SHP77 treated with DMSO at 0.1 percent for 48 hours (cell line): ENCODE data around the gene SYT2.

Source experiments
- DNase-seq: peaks from one replicate; lab custom pipeline; 2025; lab: John Stamatoyannopoulos, UW

The SYT2 gene

GRCh38 chr1:202704601-202705000 lies 5.7 kb downstream of the SYT2 start:
- no peak for DNase-seq

DNA sequence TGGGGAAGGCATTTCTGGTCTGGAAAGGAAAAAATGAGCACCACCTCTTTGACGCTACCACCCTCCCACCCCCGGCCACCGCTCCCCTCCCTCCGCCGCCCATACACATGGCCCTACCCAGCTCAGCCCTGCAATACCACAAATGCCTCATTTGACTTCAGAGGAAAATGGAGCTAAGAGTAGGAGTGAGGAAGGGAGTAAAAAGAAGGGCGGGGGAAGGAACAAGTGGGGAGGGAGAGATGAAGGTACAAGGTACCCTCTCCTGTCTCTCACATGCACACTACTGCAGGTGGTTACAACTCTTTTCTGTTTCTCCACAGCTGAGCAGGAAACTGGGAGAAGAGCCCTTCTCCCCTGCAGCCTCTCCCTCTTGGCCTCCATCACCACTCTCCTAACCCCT lies 7.1 kb downstream of the SYT2 start:
- DNase-seq = no peak

DNA sequence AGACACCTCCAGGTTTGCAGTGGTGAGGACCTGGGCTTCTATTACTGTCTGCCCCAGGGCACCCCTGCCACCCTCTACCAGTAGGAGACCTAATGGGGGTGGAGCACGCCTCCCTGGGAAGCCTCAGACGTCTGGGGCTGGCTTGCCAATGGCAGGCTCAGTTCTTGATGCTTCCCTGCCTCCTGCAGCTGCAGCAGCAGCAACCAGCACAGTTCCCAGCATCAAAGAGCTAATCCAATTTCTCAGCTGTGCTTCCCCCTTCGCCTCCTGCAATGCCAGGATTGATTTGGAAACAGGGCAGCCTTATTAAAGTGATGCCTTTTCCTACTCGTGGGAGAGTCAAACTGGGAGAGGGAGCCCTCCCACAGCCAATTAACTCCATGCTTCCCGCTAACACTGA lies 8.2 kb downstream of the SYT2 start:
- no peak for DNase-seq

DNA sequence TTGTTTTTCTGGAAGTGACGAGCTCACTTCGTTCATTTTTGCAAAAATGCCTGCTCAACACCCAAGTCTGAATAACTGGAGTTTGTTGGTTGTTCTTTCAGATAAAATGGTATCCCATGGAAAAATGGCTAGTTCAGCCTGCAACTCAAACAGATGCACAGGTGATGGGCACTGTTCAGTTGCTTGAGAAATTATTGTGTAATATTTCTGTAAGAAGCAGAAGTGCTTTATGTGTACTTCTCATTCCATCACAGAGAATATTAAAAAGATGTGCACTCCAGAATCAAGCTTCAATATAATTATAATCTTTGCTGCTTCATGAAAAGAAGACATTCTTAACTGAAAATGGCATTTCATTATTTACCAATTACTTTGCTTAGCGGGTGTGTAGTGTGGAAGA lies 9.1 kb downstream of the SYT2 start:
- no peak for DNase-seq

GRCh38 chr1:202700061-202700460 lies 10.2 kb downstream of the SYT2 start:
- no peak for DNase-seq

- DNase-seq = no peak
Measured at GRCh38 chr1:202698276-202698675, 12.0 kb downstream of the SYT2 start.

GRCh38 chr1:202697038-202697437 lies 13.2 kb downstream of the SYT2 start:
- DNase-seq = no peak

- DNase-seq = peak; percentile 52
Measured at GRCh38 chr1:202694314-202694713, 15.9 kb downstream of the SYT2 start.

DNA sequence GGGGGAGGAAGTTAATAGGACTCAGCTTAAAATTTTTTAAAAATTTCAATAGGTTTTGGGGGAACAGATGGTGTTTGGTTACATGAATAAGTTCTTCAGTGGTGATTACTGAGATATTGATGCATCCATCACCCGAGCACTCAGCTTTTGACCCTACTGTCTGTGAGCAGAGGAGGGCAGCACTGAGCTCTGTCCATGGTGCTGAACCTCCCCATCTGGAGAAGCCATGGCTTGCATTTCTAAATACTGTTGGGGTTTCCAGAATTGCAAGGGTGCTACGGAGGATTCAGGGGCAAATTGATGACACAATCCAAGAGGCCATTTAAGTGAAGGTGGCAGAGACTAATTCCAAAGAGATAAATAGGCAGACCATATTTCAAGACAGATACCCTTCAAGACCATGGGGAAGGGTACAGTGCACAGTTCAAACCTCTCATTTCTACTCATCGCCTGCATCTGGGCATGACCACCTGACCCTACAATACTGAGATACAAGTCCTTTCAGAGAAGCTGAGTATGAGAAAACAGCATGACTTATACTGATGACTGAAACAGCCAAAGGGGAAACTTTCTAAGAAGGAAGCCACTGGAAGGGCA lies 17.2 kb downstream of the SYT2 start:
- DNase-seq = no peak

DNA sequence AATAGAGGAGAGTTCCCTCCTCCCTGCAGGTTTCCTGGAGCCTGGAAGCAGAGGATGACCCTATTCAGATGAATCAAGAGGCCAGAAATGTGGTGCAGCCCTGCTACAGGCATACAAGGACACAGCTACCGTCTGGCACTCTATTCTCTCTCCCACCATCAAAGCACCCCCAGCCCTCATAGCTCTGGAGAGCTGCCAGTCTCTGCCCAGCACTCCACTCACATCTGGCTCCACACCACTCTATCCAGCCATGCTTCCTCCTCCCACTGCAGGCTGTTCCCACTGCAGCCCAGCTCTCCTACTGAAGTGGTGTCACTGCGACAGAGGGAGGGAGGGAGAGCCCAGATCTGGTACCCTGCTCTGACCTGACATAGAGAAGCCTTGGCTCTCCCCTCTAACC lies 18.4 kb downstream of the SYT2 start:
- no peak for DNase-seq

DNA sequence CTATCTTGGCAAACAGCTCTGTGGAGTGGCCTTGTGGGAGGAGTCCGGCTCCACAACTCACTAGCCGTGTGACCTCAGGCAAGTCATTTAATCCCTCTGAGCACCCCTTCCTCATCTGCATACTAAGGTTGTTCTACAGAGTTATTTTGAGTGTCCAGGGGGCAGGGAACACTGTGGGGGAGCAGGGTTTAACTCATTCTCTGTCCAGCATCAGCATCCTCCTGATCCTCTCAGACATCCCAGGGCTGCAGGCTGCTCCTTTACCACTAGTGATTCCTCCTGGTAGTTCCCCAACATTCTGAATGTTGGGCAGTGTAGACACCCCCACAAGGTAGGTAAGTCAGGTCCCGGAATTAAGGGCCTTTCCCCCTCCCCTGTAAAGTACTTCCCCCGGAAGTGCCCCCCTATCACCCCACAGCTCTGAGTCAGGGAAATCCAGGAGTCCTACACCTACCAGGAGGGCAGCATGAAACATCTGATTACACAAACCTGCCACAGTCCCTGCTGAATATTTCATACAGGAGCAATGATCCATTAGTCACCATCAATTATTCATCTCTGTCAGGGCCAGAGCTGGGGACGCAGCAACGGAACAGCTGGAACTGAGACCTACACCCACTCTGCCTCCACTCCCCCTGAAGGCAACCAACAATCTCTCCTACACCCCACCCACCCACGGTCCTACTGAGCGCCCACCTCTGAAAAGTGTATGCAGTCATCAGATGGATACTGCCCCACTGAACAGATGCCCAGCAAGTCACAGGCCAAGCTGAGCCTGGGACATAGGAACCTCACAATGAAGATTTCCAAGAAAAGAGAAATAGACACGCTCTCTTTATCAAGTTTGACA lies 20.5 kb downstream of the SYT2 start:
- no peak for DNase-seq

- DNase-seq = no peak
Measured at GRCh38 chr1:202689082-202689481, 21.2 kb downstream of the SYT2 start.

GRCh38 chr1:202688401-202688800 lies 21.9 kb downstream of the SYT2 start:
- DNase-seq = no peak

DNA sequence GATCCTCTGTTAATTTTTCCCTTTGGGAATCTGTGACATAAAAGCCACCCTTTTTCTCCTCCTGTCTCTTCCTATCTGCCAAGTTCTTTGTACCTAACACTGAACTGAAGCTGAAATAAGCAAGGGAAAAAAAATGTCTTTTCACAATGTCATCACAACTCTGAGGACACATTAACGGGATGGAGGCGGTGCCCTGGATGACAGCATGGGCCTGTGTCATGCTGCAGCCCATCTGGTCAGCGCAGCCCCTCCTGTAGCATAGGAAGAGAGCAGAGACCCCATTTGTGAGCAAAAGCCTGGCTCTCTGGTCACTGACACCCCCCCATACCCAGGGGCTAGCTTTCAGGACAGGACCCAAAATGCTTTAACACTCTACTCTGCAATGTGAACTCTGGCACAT lies 22.5 kb downstream of the SYT2 start:
- DNase-seq = no peak

GRCh38 chr1:202687370-202687769 lies 22.9 kb downstream of the SYT2 start:
- no peak for DNase-seq

GRCh38 chr1:202685641-202686040 lies 24.6 kb downstream of the SYT2 start:
- DNase-seq = no peak

DNA sequence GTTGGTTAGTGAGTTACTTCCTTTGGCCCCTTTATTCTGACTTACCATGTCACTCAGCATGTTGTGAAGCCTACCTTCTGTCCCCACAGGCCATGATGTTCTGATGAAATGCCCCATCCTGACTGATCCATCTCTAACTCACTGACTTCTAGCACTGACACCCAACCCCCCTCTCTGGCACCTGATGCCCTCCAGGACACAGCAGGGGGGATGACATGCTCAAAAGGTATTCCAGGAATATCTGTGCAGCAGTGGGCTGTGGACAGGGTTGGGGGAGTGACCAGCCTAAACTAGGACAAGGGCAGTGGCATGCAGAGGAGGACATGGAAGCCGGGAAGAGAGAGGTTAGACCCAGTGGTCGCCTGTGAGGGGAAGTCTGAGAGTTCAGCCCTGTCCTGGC lies 25.5 kb downstream of the SYT2 start:
- no peak for DNase-seq

DNA sequence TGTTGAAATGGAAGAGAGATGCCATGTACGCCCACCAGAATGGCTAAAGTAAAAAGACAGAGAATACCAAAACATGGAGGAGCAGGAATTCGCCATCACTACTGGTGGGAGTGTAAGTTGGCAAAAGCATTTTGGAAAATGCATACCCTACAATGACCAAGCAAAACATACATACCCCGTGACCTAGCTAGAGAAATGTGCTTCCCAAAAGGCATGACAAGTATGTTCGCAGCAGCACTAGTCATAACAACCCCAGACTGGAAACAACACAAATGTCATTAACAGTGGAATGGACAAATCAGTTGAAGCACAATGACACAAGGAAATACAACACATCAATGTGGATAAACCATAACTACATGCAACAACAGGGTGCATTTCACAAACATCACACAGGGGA lies 27.2 kb downstream of the SYT2 start:
- no peak for DNase-seq

GRCh38 chr1:202682477-202682876 lies 27.8 kb downstream of the SYT2 start:
- no peak for DNase-seq

DNA sequence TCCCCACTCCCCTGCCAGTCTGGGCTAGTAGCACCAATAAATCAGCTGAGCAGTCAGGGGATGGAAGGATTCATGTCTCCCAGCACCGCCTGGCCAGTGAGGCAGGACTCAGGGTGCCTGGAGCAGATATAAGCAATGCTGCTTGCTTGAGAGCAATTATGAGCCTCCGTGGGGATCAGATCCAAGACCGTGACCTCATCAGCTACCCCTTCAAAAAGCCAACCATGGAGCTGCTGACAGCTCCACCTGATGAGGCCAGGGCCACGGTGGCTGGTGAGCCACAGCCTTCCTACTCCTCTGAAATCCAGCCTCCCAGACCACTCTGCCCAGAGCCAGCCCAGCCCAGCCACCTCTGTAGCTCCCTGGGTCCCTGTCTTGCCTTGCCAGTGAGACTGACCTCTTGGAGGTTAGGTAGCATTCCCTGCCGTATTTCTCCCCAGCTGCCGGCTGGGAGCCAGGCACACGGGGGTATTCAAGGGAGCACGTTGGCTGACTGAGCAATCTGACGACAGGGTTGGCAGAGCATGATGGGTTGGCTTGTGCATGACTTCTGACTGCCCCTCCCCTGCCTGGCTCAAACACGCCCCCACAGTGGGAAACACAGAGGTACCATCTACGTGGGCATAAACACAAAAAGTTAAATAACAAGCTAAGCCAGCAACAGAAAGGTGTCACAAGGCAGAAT lies 28.4 kb downstream of the SYT2 start:
- no peak for DNase-seq

DNA sequence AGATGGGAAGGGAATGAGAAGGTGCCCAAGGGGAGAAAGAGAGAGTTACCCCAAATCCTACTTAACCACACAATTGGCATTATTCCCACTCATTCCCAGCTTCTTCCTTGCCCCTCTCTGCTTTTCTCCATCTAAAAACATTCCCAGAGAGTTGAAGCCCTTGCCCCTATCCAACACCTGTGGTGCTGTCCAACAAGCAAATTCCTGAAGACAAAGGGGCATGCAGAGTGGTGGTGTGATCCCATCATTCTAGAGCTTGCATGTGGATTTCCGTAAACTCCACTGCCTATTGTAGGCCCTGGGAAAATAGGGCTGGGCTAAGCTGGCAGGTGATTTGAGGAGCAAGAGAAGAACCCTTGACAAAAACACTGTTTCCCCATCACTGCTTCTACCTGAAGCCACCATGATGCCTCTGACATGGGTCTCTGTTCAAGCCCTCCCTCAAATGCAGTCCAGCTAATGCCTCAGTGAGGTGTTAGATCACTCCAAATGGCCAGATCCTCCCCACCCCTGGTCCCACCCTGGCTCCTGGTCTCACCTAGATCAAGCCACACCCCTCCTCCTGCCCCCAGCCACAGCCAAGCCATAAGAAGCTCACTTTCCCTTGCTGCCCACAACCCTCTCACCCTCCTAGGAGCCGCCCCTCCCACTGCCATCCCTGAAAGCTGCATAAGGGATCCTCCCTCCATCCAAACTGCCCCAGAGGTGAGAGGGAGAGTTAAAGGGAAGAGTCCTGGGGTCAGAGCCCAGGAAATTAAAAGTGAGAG lies 29.5 kb downstream of the SYT2 start:
- DNase-seq = no peak

DNA sequence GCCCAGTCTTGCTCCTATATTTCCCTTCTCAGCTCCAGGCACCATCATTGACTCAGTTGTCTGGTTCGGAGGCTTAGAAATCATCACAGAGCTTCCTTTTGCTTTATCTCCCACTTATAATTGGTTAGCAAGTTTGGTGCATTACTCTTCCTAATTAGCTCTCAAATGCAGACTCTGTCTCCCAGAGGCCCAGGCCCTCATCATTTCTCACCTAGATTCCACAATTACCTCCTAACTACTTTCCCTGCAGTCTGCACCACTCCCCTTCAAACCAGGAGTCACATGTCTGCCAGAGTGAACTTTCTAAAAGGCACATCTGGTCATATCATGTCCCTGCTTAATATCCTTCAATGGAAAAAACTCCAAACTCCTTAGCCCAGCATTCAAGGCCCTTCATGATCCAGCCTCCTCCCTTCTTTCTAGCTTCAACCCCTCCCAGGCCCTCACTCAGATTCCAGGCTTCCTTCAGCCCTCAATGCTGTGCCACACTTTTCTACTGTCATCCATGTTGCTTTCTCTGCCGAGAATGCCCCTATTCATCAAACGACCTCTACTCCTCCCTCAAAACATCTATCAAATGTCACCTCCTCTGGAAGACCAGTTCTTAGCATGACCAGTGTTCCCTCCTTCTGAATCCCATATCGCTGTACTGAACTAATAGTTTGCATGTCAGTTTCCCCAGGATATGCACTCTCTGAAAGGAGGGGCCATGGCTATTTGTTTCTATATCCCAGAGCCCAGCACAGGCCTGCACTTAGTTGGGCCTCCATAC lies 30.7 kb downstream of the SYT2 start:
- DNase-seq = no peak
